HTR-8/SVneo (cell line): Measurements from ENCODE around the gene ADD3.

ENCODE experiments used
- DNase-seq: peaks from one replicate; pipeline ENCODE4 v3.0.0; 2011; ENCODE audit warnings: low spot score, mixed read lengths; ENCODE audit not compliant: insufficient read length
- FAIRE-seq: peaks from 2 replicates; lab custom pipeline; 2011; peaks lifted over from hg19 to GRCh38; lab: Jason Lieb, UNC

Gene ADD3

GRCh38 chr10:110052916-110053315 lies 45.1 kb downstream of the ADD3 start:
- FAIRE-seq: no peak
- DNase-seq: no peak

- peak; percentile 36 for DNase-seq
- FAIRE-seq: no peak
These were observed 49.0 kb downstream of the ADD3 start for GRCh38 chr10:110056822-110057221.

GRCh38 chr10:110057456-110057855 lies 49.7 kb downstream of the ADD3 start:
- DNase-seq (no peak), FAIRE-seq (no peak)

- FAIRE-seq (no peak), DNase-seq (no peak)
These were observed 50.4 kb downstream of the ADD3 start for GRCh38 chr10:110058212-110058611.

GRCh38 chr10:110059925-110060324 lies 52.1 kb downstream of the ADD3 start:
- no peak for FAIRE-seq

GRCh38 chr10:110061687-110062086 lies 53.9 kb downstream of the ADD3 start:
- no peak for FAIRE-seq
- DNase-seq: no peak

More at GRCh38 chr10:110059925-110060324, 52.1 kb downstream of the ADD3 start:
- DNase-seq: no peak

GRCh38 chr10:110065269-110065668 lies 57.5 kb downstream of the ADD3 start:
- FAIRE-seq: no peak
- no peak for DNase-seq

GRCh38 chr10:110067960-110068770 lies 60.4 kb downstream of the ADD3 start:
- DNase-seq (no peak), FAIRE-seq (no peak)

GRCh38 chr10:110068780-110069179 lies 61.0 kb downstream of the ADD3 start:
- DNase-seq (no peak), FAIRE-seq (no peak)

GRCh38 chr10:110069502-110069982 lies 61.8 kb downstream of the ADD3 start:
- FAIRE-seq: no peak

GRCh38 chr10:110073896-110074295 lies 66.1 kb downstream of the ADD3 start:
- DNase-seq (no peak), FAIRE-seq (no peak)

More at GRCh38 chr10:110069502-110069982, 61.8 kb downstream of the ADD3 start:
- DNase-seq: no peak

GRCh38 chr10:110074298-110074697 lies 66.5 kb downstream of the ADD3 start:
- FAIRE-seq (no peak), DNase-seq (no peak)

- peak; percentile 36 for FAIRE-seq
- peak; percentile 48 for DNase-seq
These were observed 67.2 kb downstream of the ADD3 start for GRCh38 chr10:110074758-110075671.

- no peak for DNase-seq
- no peak for FAIRE-seq
These were observed 67.9 kb downstream of the ADD3 start for GRCh38 chr10:110075686-110076085.

GRCh38 chr10:110076559-110077318 lies 69.0 kb downstream of the ADD3 start:
- DNase-seq (peak; percentile 30), FAIRE-seq (no peak)

- no peak for FAIRE-seq
- DNase-seq: no peak
These were observed 69.8 kb downstream of the ADD3 start for GRCh38 chr10:110077436-110078130.

- FAIRE-seq: no peak
- no peak for DNase-seq
These were observed 70.5 kb downstream of the ADD3 start for GRCh38 chr10:110078317-110078716.

- FAIRE-seq: no peak
- DNase-seq: no peak
These were observed 74.1 kb downstream of the ADD3 start for GRCh38 chr10:110081911-110082310.

- FAIRE-seq (no peak), DNase-seq (no peak)
These were observed 76.1 kb downstream of the ADD3 start for GRCh38 chr10:110083884-110084283.

GRCh38 chr10:110087682-110088081 lies 79.9 kb downstream of the ADD3 start:
- DNase-seq: no peak
- FAIRE-seq: no peak
